Esophagus squamous epithelium (tissue), 5 donors: ENCODE measurements around the gene NAPSA. TPM values are rescaled to one million over a fixed set of nuclear protein-coding genes. Genes with fewer than 3 reads are reported as not detected.
"Not testable (repeated sequence)": the region's sequence is repeated elsewhere in the genome, so short reads cannot be mapped to it uniquely, and the experiment has no call there.

Experiments
- DNase-seq: peaks from one replicate; lab custom pipeline; 2025; lab: John Stamatoyannopoulos, UW
- H3K27ac ChIP-seq, 4 donors: fragments of 200-600 bp; sonication (generic); one replicate each; pipeline ENCODE4 v1.5.1; 2016 to 2019; ENCODE audit warnings: mild to moderate bottlenecking in 1 of 4
- H3K27me3 ChIP-seq, 4 donors: fragments of 200-600 bp; sonication (generic); 1 replicate in 3 of 4; 2 replicates in 1 of 4; pipeline versions ENCODE4 v1.5.1 to v1.6.0; 2017 to 2021; ENCODE audit warnings: antibody characterized with exemption in 1 of 4
- H3K36me3 ChIP-seq, 3 donors: fragments of 200-600 bp; sonication (generic); one replicate each; pipeline ENCODE4 v1.5.1; 2016 to 2019
- H3K4me1 ChIP-seq, 3 donors: fragments of 200-600 bp; sonication (generic); one replicate each; pipeline ENCODE4 v1.5.1; 2017 to 2019
- H3K4me3 ChIP-seq, 4 donors: fragments of 200-600 bp; sonication (generic); 1 replicate in 3 of 4; 2 replicates in 1 of 4; pipeline ENCODE4 v1.5.1; 2016 to 2019; ENCODE audit warnings: mild to moderate bottlenecking in 2 of 4, moderate library complexity in 1 of 4
- H3K9me3 ChIP-seq, 3 donors: fragments of 200-600 bp; sonication (generic); one replicate each; pipeline ENCODE4 v1.5.1; 2016 to 2019
- POLR2A ChIP-seq, 4 donors: fragments of 450-650 bp; IDR thresholded peaks; one replicate each; pipeline ENCODE4 v1.6.1; 2017; ENCODE audit warnings: antibody characterized with exemption in 4 of 4, mild to moderate bottlenecking in 4 of 4, moderate library complexity in 3 of 4
- WGBS, 2 donors: methylation state at CpG; one replicate each; pipeline ENCODE4 v1.1.5; 2018; 5-methylcytosine and 5-hydroxymethylcytosine counted together
- intact Hi-C: fragments of 100-400 bp; cut with DNase I; formaldehyde crosslinking; loops from one replicate; pipeline ENCODE4 v1.15.0; 2022
- total RNA-seq, 4 donors: library from RNA; depleted of rRNA; stranded (reverse); fragments of >200 nt; gene quantifications; one replicate each; pipeline ENCODE4 v1.1.0, GENCODE V29; 2016
- TF ChIP-seq, protein P1 (sequence below), 6 experiments: fragments of 450-650 bp in 4 of 6; fragments of 200-600 bp in 2 of 6; sonication (generic) in 2 of 6; IDR thresholded peaks; one replicate each; pipeline ENCODE4 v1.5.1; 2016 to 2019; ENCODE audit warnings: antibody characterized with exemption in 6 of 6, mild to moderate bottlenecking in 4 of 6, moderate library complexity in 4 of 6
- donor health status: DM: yes; HTN: yes; CAD: no.

Gene NAPSA
- total RNA-seq, 4 donors from 2014 or later, result 0.38 TPM; not detected in 3

DNA sequence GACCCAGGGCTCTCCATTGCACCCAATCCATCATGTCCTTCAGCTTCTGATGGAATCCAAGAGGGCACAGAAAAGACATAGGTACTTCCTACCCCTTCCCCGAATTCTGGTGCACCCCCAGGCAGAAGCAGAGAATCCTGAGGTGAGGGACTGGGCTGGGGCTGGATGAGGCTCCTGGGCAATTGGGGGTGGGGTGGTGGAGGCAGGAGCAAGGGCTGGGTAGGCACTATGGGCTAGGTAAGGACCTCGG lies 33.5 kb downstream of the NAPSA start:
- Histone ChIP-seq H3K4me3 (peak overlapping the region in 1 of 4 donors; percentile 61), H3K36me3 (no peaks in the 10 kb centered on the region), H3K27ac (peak overlapping the region in 1 of 4 donors; percentile 75), H3K27me3 (peaks cover 4 to 86% (median 19%) of the 10 kb centered on the region in 4 donors), H3K4me1 (peaks cover 10 to 70% (median 16%) of the 10 kb centered on the region in 3 donors), H3K9me3 (peaks cover 0 to 6% (median 0%) of the 10 kb centered on the region in 3 donors)
- intact Hi-C loops, result no loop called here
- WGBS, 2 donors, result 6% methylated on average over 2 of the region's 2 CpGs; no CpG with 5 or more reads in 1 of the 2 donors
- no peak for DNase-seq
- TF ChIP-seq POLR2A (IDR thresholded peaks at IDR 0.05), result no peak
- TF ChIP-seq, protein P1, sequence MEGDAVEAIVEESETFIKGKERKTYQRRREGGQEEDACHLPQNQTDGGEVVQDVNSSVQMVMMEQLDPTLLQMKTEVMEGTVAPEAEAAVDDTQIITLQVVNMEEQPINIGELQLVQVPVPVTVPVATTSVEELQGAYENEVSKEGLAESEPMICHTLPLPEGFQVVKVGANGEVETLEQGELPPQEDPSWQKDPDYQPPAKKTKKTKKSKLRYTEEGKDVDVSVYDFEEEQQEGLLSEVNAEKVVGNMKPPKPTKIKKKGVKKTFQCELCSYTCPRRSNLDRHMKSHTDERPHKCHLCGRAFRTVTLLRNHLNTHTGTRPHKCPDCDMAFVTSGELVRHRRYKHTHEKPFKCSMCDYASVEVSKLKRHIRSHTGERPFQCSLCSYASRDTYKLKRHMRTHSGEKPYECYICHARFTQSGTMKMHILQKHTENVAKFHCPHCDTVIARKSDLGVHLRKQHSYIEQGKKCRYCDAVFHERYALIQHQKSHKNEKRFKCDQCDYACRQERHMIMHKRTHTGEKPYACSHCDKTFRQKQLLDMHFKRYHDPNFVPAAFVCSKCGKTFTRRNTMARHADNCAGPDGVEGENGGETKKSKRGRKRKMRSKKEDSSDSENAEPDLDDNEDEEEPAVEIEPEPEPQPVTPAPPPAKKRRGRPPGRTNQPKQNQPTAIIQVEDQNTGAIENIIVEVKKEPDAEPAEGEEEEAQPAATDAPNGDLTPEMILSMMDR (IDR thresholded peaks at IDR 0.05), result no peak

GRCh38 chr19:50331221-50331993 lies 34.0 kb downstream of the NAPSA start:
- Histone ChIP-seq H3K36me3 (no peaks in the 10 kb centered on the region), H3K9me3 (peaks cover 0 to 6% (median 0%) of the 10 kb centered on the region in 3 donors), H3K27ac (peak overlapping the region in 2 of 4 donors; percentile 21 to 38), H3K4me1 (peaks cover 12 to 75% (median 17%) of the 10 kb centered on the region in 3 donors), H3K27me3 (peaks cover 5 to 91% (median 21%) of the 10 kb centered on the region in 4 donors), H3K4me3 (peak overlapping the region in 3 of 4 donors; percentile 23 to 61 (median 41))
- DNase-seq, result no peak
- 12 to 27% methylated on average over 9 of the region's 10 CpGs for WGBS, 2 donors
- intact Hi-C loops, result no loop called here
- TF ChIP-seq, protein P1 (IDR thresholded peaks at IDR 0.05), result no peak
- TF ChIP-seq POLR2A (IDR thresholded peaks at IDR 0.05), result no peak

GRCh38 chr19:50330365-50331078 lies 34.9 kb downstream of the NAPSA start:
- intact Hi-C loops, result no loop called here
- H3K4me3 ChIP-seq, result peak overlapping the region in 3 of 4 donors; percentile 23 to 56 (median 41)

GRCh38 chr19:50329926-50330294 lies 35.5 kb downstream of the NAPSA start:
- H3K9me3 ChIP-seq, DNase-seq, H3K36me3 ChIP-seq, intact Hi-C loops: not testable (repeated sequence)
- peaks cover 25 to 90% (median 27%) of the 10 kb centered on the region in 3 donors for H3K4me1 ChIP-seq
- peak overlapping the region in 3 of 4 donors; percentile 65 to 79 (median 72) for H3K27ac ChIP-seq
- peaks cover 8 to 96% (median 23%) of the 10 kb centered on the region in 4 donors for H3K27me3 ChIP-seq
- H3K4me3 ChIP-seq, result peak overlapping the region in 3 of 4 donors; percentile 3 to 56 (median 41)
- WGBS, 2 donors, result 25 to 28% methylated on average over 18 of the region's 18 CpGs

More at GRCh38 chr19:50330365-50331078, 34.9 kb downstream of the NAPSA start:
- H3K27me3 ChIP-seq, result peaks cover 8 to 98% (median 23%) of the 10 kb centered on the region in 4 donors
- TF ChIP-seq, protein P1 (IDR thresholded peaks at IDR 0.05), result no peak
- no peak for TF ChIP-seq POLR2A (IDR thresholded peaks at IDR 0.05)
- H3K9me3 ChIP-seq, result peaks cover 0 to 6% (median 0%) of the 10 kb centered on the region in 3 donors
- 6 to 9% methylated on average over 36 to 47 of the region's 48 CpGs for WGBS, 2 donors
- peak overlapping the region in 1 of 4 donors; percentile 44 for H3K27ac ChIP-seq
- DNase-seq, result no peak
- peaks cover 21 to 84% (median 25%) of the 10 kb centered on the region in 3 donors for H3K4me1 ChIP-seq
- H3K36me3 ChIP-seq, result no peaks in the 10 kb centered on the region

GRCh38 chr19:50329146-50329925 lies 36.1 kb downstream of the NAPSA start, which contains the start of gene KCNC3:
Gene KCNC3, minus strand, starts transcription at chr19:50329377. Its CDS starts 295 bp downstream, at chr19:50329082.
- peak within 1 kb of the TSS; percentile 13 to 60 (median 36) for H3K4me3 ChIP-seq
- peak in 2 of 4 donors; percentile 16 to 48 for TF ChIP-seq POLR2A (IDR thresholded peaks at IDR 0.05)
- TF ChIP-seq, protein P1 (IDR thresholded peaks at IDR 0.05), result no peak
- peaks cover 8 to 90% (median 23%) of the 10 kb centered on the region in 4 donors for H3K27me3 ChIP-seq
- peak; percentile 97 for DNase-seq
- H3K4me1 ChIP-seq, result peaks cover 25 to 94% (median 33%) of the 10 kb centered on the region in 3 donors
- no peaks in the 10 kb centered on the region for H3K36me3 ChIP-seq
- peaks cover 0 to 6% (median 0%) of the 10 kb centered on the region in 3 donors for H3K9me3 ChIP-seq
- 2 to 3% methylated on average over 27 to 32 of the region's 43 CpGs for WGBS, 2 donors
- H3K27ac ChIP-seq, result peak within 1 kb of the TSS in 3 of 4 donors; percentile 65 to 79 (median 72)
- intact Hi-C loops, result no loop called here
